Adrenal gland (tissue), 12 donors: ENCODE measurements around the gene C19orf73. TPM values are rescaled to one million over a fixed set of nuclear protein-coding genes. Genes with fewer than 3 reads are reported as not detected.

ENCODE experiments used
- DNase-seq, 7 donors: peaks; one replicate each; pipeline ENCODE4 v3.0.0-alpha.2; 2019 to 2020
- H3K27ac ChIP-seq, 5 donors: fragments of 200-600 bp; sonication (generic) in 4 of 5; 1 replicate in 3 of 5; 2 replicates in 2 of 5; pipeline versions ENCODE4 v1.5.1 to v1.8.0; 2016 to 2020; ENCODE audit warnings: mild to moderate bottlenecking in 1 of 5
- H3K27me3 ChIP-seq: fragments of 200-600 bp; 2 replicates; pipeline ENCODE4 v1.8.0; 2021
- H3K36me3 ChIP-seq, 2 donors: fragments of 200-600 bp; replicated peaks in 1 of 2; 1 replicate in 1 of 2; 2 replicates in 1 of 2; pipeline versions ENCODE4 v1.5.1 to v1.8.0; 2018 to 2022
- H3K4me1 ChIP-seq, 2 donors: fragments of 200-600 bp; replicated peaks in 1 of 2; 1 replicate in 1 of 2; 2 replicates in 1 of 2; pipeline versions ENCODE4 v1.5.1 to v1.8.0; 2018 to 2021
- H3K4me3 ChIP-seq, 4 donors: fragments of 200-600 bp; sonication (generic) in 3 of 4; one replicate each; pipeline ENCODE4 v1.5.1; 2016 to 2018
- H3K9me3 ChIP-seq, 3 donors: fragments of 200-600 bp; sonication (generic) in 1 of 3; replicated peaks in 1 of 3; 1 replicate in 2 of 3; 2 replicates in 1 of 3; pipeline versions ENCODE4 v1.5.1 to v1.8.0; 2016 to 2021
- CTCF ChIP-seq, 6 experiments: fragments of 450-650 bp in 4 of 6; fragments of 200-600 bp in 2 of 6; sonication (generic) in 1 of 6; IDR thresholded peaks; 1 replicate in 5 of 6; 2 replicates in 1 of 6; pipeline versions ENCODE4 v1.5.1 to v1.8.0; 2016 to 2021; ENCODE audit warnings: antibody characterized with exemption in 6 of 6, mild to moderate bottlenecking in 2 of 6, moderate library complexity in 1 of 6
- POLR2A ChIP-seq, 2 donors: fragments of 450-650 bp; IDR thresholded peaks; one replicate each; pipeline ENCODE4 v1.6.1; 2017; ENCODE audit warnings: antibody characterized with exemption in 2 of 2, mild to moderate bottlenecking in 2 of 2, moderate library complexity in 1 of 2
- WGBS, 4 donors: extraction: QIAGEN DNeasy Blood & Tissue Kit in 2 of 4; methylation state at CpG; one replicate each; pipeline versions ENCODE4 v1.1.5 to v1.1.7; 2013 to 2017; 5-methylcytosine and 5-hydroxymethylcytosine counted together
- intact Hi-C, 2 donors: fragments of 100-400 bp; cut with DNase I; formaldehyde crosslinking; loops; one replicate each; pipeline versions ENCODE4 v1.14.1 to v1.15.0; 2022 to 2023
- polyA plus RNA-seq, 3 donors: library from polyadenylated mRNA; stranded (reverse); fragments of 200-250 nt in 2 of 3; fragments of 350-450 nt in 1 of 3; fragmentation: Illumina TruSeq in 1 of 3; extraction: RNeasy Lipid Tissue Mini Kit (QIAGEN cat#74804) in 1 of 3; gene quantifications; one replicate each; pipeline ENCODE4 v1.2.3, GENCODE V29; 2013 to 2014
- total RNA-seq, 9 donors: library from RNA; depleted of rRNA in 4 of 9; stranded (reverse); fragments of >200 nt in 4 of 9; fragments of 120-200 nt in 1 of 9; fragmentation: NEBNext Ultra II Directional in 1 of 9; extraction: Animal tissue kit (Norgen Biotek cat#: 25700) in 1 of 9; gene quantifications; one replicate each; pipeline versions ENCODE4 v1.1.0 to v1.2.4, GENCODE V29; 2013 to 2023
- donor health status: healthy with polysubstance abuse.
- donor health status: Bipolar disorder and iron deficiency.
- donor health status: DM: yes; HTN: yes; CAD: no.
- donor health status: DM: no; HTN: no; CAD: no.
- donor health status: DM: no; HTN: no; CAD: no.
- donor health status: DM: yes; HTN: yes; CAD: no.

Gene C19orf73
- total and polyA plus RNA-seq, 12 donors = 0.94 to 8.2 (median 1.8) TPM

- no peak for DNase-seq
- Histone ChIP-seq H3K9me3 (no peaks in the 10 kb centered on the region), H3K27ac (no peak overlapping the region), H3K27me3 (no peaks in the 10 kb centered on the region), H3K4me3 (no peak overlapping the region), H3K36me3 (no peaks in the 10 kb centered on the region), H3K4me1 (peaks cover 13 to 22% of the 10 kb centered on the region in 2 donors)
- TF ChIP-seq POLR2A (IDR thresholded peaks at IDR 0.05) = no peak
- no peak for TF ChIP-seq CTCF (IDR thresholded peaks at IDR 0.05)
- 93 to 95% (median 95%) methylated on average over 3 to 6 of the region's 6 CpGs for WGBS, 4 donors
- intact Hi-C loops = loop anchor here in 1 of 2 donors (5.0 kb wide), 1 partner anchor 43 kb away; no protein-coding TSS in a partner anchor
These were observed 35.3 kb upstream of the C19orf73 start for GRCh38 chr19:49154279-49154678.

- 84 to 96% (median 90%) methylated on average over 7 to 10 of the region's 10 CpGs for WGBS, 4 donors
- peaks cover 17 to 22% of the 10 kb centered on the region in 2 donors for H3K4me1 ChIP-seq
- no peaks in the 10 kb centered on the region for H3K36me3 ChIP-seq
- no peak for TF ChIP-seq CTCF (IDR thresholded peaks at IDR 0.05)
- no peak for TF ChIP-seq POLR2A (IDR thresholded peaks at IDR 0.05)
- no peak for DNase-seq
- H3K27ac ChIP-seq = no peak overlapping the region
- no peaks in the 10 kb centered on the region for H3K9me3 ChIP-seq
- no peaks in the 10 kb centered on the region for H3K27me3 ChIP-seq
- no peak overlapping the region for H3K4me3 ChIP-seq
- intact Hi-C loops = loop anchor here in 1 of 2 donors (5.0 kb wide), 1 partner anchor 44 kb away; no protein-coding TSS in a partner anchor
These were observed 34.3 kb upstream of the C19orf73 start for GRCh38 chr19:49153167-49153809.

- Histone ChIP-seq H3K4me3 (no peak overlapping the region), H3K36me3 (no peaks in the 10 kb centered on the region), H3K4me1 (peaks cover 15 to 19% of the 10 kb centered on the region in 2 donors), H3K9me3 (no peaks in the 10 kb centered on the region), H3K27me3 (no peaks in the 10 kb centered on the region), H3K27ac (peak overlapping the region in 2 of 5 donors; percentile 8 to 91)
- WGBS, 4 donors = 31 to 46% (median 40%) methylated on average over 8 to 10 of the region's 10 CpGs
- DNase-seq = peak in 1 of 7 donors; percentile 25
- intact Hi-C loops = loop anchor here in 1 of 2 donors (5.0 kb wide), 1 partner anchor 45 kb away; no protein-coding TSS in a partner anchor
- TF ChIP-seq CTCF (IDR thresholded peaks at IDR 0.05) = no peak
- TF ChIP-seq POLR2A (IDR thresholded peaks at IDR 0.05) = no peak
These were observed 33.2 kb upstream of the C19orf73 start for GRCh38 chr19:49152119-49152550.

- H3K27me3 ChIP-seq = no peaks in the 10 kb centered on the region
- H3K9me3 ChIP-seq = no peaks in the 10 kb centered on the region
- intact Hi-C loops = loop anchor here in 1 of 2 donors (5.0 kb wide), 1 partner anchor 46 kb away; no protein-coding TSS in a partner anchor
- 8 to 10% (median 9%) methylated on average over 31 to 45 of the region's 45 CpGs for WGBS, 4 donors
- H3K4me1 ChIP-seq = peaks cover 15 to 19% of the 10 kb centered on the region in 2 donors
- peak overlapping the region in 1 of 4 donors; percentile 73 for H3K4me3 ChIP-seq
- H3K36me3 ChIP-seq = no peaks in the 10 kb centered on the region
- peak overlapping the region in 4 of 5 donors; percentile 58 to 94 (median 82) for H3K27ac ChIP-seq
- no peak for TF ChIP-seq CTCF (IDR thresholded peaks at IDR 0.05)
- peak in 1 of 2 donors; percentile 26 for TF ChIP-seq POLR2A (IDR thresholded peaks at IDR 0.05)
- peak; percentile 82 to 90 (median 87) for DNase-seq
These were observed 32.5 kb upstream of the C19orf73 start for GRCh38 chr19:49151267-49152118.
